Measurements from ENCODE around the gene UTP3. TPM values are rescaled to one million over a fixed set of nuclear protein-coding genes. Genes with fewer than 3 reads are reported as not detected.
A peak's percentile ranks its signal among the peaks of the same experiment; 100 is the strongest.

UTP3 gene
- total RNA-seq, 1 experiment from 2014 or later: 33.7 TPM

DNA sequence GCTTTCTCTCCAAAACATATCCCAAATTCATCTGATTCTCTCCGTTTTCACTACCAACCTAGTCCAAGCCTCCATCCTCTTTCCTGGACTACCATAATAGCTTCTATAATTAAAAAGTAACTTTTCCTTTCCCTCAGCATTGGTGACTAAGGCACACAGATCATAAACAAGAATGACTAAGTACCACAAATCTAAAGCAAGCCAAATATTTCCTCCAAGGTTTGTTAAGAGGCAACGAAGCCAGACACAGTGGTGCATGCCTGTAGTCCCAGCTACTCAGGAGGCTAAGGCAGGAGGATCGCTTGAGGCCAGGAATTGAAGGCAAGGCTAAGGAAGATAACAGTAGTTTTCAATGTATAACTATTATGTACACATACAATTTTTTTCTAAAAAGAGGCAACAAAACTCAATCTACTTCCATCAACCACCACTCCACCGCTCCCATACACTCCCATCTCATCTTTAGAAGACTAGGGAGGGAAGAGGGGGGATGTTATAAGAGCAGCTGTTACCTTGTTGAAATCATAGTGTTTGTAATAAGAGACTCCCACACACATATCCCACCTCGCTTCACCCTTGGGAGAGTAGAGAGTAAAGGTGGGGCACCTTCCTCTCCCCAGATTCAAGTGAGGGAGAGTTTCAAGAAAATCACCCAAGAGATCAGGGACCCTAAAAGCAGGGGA is 17.9 kb upstream of the UTP3 start:
- TF ChIP-seq, protein P1, sequence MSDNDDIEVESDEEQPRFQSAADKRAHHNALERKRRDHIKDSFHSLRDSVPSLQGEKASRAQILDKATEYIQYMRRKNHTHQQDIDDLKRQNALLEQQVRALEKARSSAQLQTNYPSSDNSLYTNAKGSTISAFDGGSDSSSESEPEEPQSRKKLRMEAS (IDR thresholded peaks at IDR 0.05): no peak
- no peak for TF ChIP-seq EZH2phosphoT487 (IDR thresholded peaks at IDR 0.05; ENCODE audit: borderline replicate concordance)
- TF ChIP-seq, protein P2, sequence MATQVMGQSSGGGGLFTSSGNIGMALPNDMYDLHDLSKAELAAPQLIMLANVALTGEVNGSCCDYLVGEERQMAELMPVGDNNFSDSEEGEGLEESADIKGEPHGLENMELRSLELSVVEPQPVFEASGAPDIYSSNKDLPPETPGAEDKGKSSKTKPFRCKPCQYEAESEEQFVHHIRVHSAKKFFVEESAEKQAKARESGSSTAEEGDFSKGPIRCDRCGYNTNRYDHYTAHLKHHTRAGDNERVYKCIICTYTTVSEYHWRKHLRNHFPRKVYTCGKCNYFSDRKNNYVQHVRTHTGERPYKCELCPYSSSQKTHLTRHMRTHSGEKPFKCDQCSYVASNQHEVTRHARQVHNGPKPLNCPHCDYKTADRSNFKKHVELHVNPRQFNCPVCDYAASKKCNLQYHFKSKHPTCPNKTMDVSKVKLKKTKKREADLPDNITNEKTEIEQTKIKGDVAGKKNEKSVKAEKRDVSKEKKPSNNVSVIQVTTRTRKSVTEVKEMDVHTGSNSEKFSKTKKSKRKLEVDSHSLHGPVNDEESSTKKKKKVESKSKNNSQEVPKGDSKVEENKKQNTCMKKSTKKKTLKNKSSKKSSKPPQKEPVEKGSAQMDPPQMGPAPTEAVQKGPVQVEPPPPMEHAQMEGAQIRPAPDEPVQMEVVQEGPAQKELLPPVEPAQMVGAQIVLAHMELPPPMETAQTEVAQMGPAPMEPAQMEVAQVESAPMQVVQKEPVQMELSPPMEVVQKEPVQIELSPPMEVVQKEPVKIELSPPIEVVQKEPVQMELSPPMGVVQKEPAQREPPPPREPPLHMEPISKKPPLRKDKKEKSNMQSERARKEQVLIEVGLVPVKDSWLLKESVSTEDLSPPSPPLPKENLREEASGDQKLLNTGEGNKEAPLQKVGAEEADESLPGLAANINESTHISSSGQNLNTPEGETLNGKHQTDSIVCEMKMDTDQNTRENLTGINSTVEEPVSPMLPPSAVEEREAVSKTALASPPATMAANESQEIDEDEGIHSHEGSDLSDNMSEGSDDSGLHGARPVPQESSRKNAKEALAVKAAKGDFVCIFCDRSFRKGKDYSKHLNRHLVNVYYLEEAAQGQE (IDR thresholded peaks at IDR 0.05; ENCODE audit: low read depth): no peak
- TF ChIP-seq CBX3 (IDR thresholded peaks at IDR 0.05; ENCODE audit: low read depth): no peak
- TF ChIP-seq ELF1 (IDR thresholded peaks at IDR 0.05; ENCODE audit: borderline replicate concordance, low read depth): no peak
- TF ChIP-seq EGR1 (IDR thresholded peaks at IDR 0.05; ENCODE audit: low read depth): no peak
- no peak for TF ChIP-seq ZNF274 (IDR thresholded peaks at IDR 0.05; ENCODE audit: low read depth, low read length)
- TF ChIP-seq, protein P3, sequence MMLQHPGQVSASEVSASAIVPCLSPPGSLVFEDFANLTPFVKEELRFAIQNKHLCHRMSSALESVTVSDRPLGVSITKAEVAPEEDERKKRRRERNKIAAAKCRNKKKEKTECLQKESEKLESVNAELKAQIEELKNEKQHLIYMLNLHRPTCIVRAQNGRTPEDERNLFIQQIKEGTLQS (IDR thresholded peaks at IDR 0.05): no peak
- no peak for TF ChIP-seq YY1 (IDR thresholded peaks at IDR 0.05; ENCODE audit: extremely low read depth, insufficient replicate concordance, low read depth, low read length)
- TF ChIP-seq SRF (IDR thresholded peaks at IDR 0.05; ENCODE audit: low read depth): no peak
- no peak for TF ChIP-seq ZFX (IDR thresholded peaks at IDR 0.05)
- no peak for TF ChIP-seq FOSL1 (IDR thresholded peaks at IDR 0.05; ENCODE audit: low read depth)
- TF ChIP-seq, protein P4, sequence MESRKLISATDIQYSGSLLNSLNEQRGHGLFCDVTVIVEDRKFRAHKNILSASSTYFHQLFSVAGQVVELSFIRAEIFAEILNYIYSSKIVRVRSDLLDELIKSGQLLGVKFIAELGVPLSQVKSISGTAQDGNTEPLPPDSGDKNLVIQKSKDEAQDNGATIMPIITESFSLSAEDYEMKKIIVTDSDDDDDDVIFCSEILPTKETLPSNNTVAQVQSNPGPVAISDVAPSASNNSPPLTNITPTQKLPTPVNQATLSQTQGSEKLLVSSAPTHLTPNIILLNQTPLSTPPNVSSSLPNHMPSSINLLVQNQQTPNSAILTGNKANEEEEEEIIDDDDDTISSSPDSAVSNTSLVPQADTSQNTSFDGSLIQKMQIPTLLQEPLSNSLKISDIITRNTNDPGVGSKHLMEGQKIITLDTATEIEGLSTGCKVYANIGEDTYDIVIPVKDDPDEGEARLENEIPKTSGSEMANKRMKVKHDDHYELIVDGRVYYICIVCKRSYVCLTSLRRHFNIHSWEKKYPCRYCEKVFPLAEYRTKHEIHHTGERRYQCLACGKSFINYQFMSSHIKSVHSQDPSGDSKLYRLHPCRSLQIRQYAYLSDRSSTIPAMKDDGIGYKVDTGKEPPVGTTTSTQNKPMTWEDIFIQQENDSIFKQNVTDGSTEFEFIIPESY (IDR thresholded peaks at IDR 0.05; ENCODE audit: extremely low read depth, insufficient replicate concordance, low read length): no peak
- H3K9ac ChIP-seq (ENCODE audit: low read length): no peak overlapping the region
- no TSS peak for BruUV-seq (replicated peaks)
- ATAC-seq (no peak), DNase-seq (ENCODE audit: low read depth, low spot score) (no peak)
- POLR2A ChIA-PET: no interaction called here
- RAD21 ChIA-PET (ENCODE audit: low non-redundant PET in 1 of 2, low total read pairs in 2 of 2, uncharacterized antibody in 2 of 2, unreplicated experiment in 2 of 2): no interaction called here
- no peak overlapping the region for H3K27ac ChIP-seq (ENCODE audit: low read depth, low read length)
- intact Hi-C loops (cut with micrococcal nuclease): no loop called here
- H3K4me1 ChIP-seq (ENCODE audit: control insufficient read depth in 1 of 2, insufficient read depth in 2 of 2, low read length in 2 of 2): no peaks in the 10 kb centered on the region
- no peaks in the 10 kb centered on the region for H3K9me2 ChIP-seq (ENCODE audit: insufficient read depth)
- H3K79me2 ChIP-seq (ENCODE audit: insufficient read depth, low read length): no peaks in the 10 kb centered on the region
- H4K20me1 ChIP-seq (ENCODE audit: insufficient read depth): no peaks in the 10 kb centered on the region
- H3K4me2 ChIP-seq (ENCODE audit: low read length): no peak overlapping the region; the same call in 1 of the 2 replicates
- no peak overlapping the region for H3K4me3 ChIP-seq (replicated peaks in 1 of 2; ENCODE audit: low read depth in 1 of 2, low read length in 2 of 2)
- no peaks in the 10 kb centered on the region for H3K36me3 ChIP-seq (ENCODE audit: control insufficient read depth in 1 of 2, insufficient read depth in 2 of 2, low read length in 2 of 2)
- H3K9me3 ChIP-seq (ENCODE audit: control insufficient read depth in 1 of 2, insufficient read depth in 1 of 2, low read depth in 1 of 2, low read length in 2 of 2): no peaks in the 10 kb centered on the region
- no peaks in the 10 kb centered on the region for H3K27me3 ChIP-seq (ENCODE audit: insufficient read depth, low read length)
- CTCF ChIA-PET: no interaction called here
- peak overlapping the region; percentile 16 for H2AFZ ChIP-seq (ENCODE audit: low read depth, low read length, poor library complexity, severe bottlenecking)

All from HCT116 (cell line).